VCaP (cell line): ENCODE measurements around the gene CSNK2A3.

Source experiments
- H3K27ac ChIP-seq: fragments of 450-650 bp; 2 replicates; pipeline ENCODE4 v1.5.1; 2017
- TF ChIP-seq, protein P1 (sequence below): fragments of 450-650 bp; conservative IDR thresholded peaks from 2 replicates; pipeline ENCODE4 v1.5.1; 2017; ENCODE audit warnings: mild to moderate bottlenecking, moderate library complexity

The CSNK2A3 gene

DNA sequence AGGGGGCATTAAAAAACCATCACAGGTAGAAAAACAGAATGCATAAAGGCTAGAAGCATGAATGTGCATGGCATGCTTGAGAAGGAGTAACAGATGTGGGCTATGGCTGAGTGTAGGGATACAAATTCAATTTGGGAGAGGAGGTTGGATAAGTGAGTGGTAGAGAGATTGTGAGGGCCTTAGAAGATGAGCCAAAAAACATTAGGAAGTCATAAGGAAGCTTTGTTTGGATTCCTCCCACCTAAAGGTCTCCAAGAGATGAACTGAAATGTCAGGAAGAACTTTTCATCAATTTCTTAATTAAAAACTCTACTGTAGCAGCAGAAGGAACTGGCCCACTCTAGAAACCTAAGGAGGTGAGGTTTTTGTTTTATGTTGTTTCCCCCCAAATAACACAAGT lies 41.2 kb upstream of the CSNK2A3 start:
- no peak overlapping the region for H3K27ac ChIP-seq
- TF ChIP-seq, protein P1, sequence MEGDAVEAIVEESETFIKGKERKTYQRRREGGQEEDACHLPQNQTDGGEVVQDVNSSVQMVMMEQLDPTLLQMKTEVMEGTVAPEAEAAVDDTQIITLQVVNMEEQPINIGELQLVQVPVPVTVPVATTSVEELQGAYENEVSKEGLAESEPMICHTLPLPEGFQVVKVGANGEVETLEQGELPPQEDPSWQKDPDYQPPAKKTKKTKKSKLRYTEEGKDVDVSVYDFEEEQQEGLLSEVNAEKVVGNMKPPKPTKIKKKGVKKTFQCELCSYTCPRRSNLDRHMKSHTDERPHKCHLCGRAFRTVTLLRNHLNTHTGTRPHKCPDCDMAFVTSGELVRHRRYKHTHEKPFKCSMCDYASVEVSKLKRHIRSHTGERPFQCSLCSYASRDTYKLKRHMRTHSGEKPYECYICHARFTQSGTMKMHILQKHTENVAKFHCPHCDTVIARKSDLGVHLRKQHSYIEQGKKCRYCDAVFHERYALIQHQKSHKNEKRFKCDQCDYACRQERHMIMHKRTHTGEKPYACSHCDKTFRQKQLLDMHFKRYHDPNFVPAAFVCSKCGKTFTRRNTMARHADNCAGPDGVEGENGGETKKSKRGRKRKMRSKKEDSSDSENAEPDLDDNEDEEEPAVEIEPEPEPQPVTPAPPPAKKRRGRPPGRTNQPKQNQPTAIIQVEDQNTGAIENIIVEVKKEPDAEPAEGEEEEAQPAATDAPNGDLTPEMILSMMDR = no peak

DNA sequence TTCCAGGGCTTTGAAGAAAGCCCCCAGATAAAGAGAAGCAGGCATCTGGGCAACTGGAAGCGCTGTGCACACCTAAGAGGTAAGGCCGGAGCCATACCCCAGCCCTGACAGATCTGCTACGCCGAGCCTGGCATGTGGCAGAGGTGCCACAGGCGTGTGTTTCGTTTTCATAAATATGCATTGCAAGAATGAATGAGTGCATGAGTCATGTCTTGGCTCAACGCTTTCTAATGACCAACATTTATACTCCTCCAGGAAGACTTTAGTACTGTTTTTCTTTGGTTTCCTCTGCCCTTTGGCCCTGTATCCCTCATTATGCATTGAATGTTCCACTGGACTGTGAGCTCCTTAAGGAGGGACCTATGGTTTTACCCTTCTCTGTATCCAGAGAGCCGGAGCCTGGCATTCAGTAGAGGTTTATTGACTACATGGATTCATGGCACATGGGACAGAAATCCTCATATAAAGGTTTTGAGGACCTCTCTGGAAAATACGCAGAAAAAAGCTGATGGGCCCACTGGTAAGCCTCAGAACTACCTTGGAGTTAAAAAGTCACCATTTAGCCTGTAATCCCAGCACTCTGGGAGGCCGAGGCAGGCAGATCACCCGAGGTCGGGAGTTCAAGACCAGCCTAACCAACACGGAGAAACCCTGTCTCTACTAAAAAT lies 38.9 kb upstream of the CSNK2A3 start:
- H3K27ac ChIP-seq = no peak overlapping the region
- TF ChIP-seq, protein P1 = no peak

DNA sequence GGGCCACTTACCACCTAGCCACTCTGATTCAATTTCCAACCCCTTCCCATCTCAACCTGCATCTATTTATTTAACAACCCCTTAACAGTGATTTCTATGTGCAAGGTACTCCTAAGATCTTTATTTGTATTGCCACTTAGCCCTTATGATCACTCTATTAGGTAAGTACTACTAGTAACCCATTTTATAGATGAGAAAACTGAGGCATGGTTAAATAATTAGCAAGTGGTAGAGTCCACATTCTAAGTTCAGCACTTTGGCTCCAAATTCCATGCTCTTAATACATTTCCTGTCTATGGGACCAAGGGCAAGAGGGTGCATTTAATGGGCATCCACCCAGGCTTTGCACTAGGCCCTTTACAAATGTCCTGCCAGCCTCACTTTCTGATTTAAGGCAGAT lies 38.1 kb upstream of the CSNK2A3 start:
- H3K27ac ChIP-seq = no peak overlapping the region
- TF ChIP-seq, protein P1 = no peak

DNA sequence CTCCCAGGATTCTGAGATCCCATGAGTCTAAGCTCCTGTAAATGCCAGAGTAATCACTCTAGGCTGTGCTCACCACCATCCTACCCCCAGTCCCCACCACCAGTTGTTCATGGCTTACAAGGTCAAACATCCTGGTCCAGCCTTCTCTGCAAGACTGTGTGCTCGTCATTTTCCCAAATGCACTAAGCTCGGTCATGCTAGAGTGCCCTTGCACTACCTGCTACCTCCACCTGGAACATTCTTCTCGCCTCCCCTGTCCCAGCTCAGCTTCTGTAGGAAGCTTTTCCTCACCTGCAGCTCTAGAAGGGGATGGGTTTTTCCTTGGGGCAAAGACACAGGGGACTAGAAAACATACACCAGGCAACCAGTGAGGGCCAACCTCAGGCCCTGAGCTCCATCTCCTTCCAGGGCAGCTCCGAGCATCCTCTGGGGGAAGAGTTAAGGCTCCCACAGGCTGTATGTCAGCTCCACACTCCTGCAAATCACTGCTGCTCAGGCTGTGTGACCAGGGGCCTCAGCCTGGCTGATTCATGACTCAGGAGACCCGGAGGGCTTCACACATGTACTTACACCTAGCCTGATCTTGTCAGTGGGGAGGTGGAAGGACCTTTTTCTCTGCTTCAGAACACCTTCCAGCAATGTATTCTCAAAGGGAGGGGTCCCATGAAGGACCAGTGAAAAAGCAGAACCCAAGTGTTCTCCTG lies 37.2 kb upstream of the CSNK2A3 start:
- TF ChIP-seq, protein P1 = no peak
- no peak overlapping the region for H3K27ac ChIP-seq

DNA sequence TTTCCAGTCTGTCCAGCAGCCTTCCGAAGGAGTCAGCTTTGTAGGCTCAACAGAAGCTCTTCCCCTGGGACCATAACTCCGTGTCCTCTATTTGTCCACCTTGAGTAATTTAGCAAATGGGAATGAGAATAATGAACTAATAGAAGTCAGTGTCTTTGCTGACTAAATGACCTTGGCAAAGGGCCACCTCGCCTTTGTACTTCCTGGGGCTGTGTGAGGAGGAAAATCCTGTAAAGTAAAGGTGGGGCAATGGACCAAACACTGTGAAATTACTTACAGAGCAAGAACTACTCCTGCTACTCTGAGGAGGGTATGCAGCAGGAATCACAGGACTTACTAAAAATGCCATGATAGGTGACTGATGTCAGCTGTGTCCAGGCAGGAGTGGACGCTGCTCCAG lies 36.2 kb upstream of the CSNK2A3 start:
- H3K27ac ChIP-seq = no peak overlapping the region
- TF ChIP-seq, protein P1 = no peak

DNA sequence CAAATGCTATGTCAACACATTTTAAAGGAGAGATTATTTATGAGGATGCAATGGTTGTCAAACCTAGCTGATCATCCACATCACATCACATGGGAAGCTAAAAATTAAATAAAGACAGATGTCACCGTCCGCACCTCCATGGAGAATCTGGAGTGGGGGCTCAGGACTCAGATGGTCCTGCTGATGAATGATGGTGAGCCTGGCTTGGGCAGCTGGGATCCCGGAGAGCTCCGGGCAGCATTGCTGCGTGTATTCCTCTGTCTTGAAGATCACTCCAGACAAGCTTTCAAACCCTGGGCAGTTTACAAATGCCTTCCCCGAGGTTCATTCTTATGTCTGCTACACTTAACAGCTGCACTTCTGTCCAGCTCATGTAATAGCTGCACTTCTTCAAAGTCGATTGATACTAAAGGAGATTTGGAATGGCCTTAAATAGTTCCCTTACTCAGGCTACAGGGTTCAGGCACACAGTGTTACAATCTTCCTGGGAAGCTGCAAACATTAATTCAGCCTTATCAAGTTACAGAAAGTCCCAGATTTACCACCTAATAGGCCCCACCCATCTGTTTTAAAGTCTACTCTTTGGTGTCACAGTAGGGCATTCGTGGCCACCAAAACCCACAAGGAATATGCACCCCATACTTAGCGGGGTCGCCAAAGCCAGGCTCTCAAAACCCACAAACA lies 34.7 kb upstream of the CSNK2A3 start:
- no peak overlapping the region for H3K27ac ChIP-seq
- TF ChIP-seq, protein P1 = no peak

DNA sequence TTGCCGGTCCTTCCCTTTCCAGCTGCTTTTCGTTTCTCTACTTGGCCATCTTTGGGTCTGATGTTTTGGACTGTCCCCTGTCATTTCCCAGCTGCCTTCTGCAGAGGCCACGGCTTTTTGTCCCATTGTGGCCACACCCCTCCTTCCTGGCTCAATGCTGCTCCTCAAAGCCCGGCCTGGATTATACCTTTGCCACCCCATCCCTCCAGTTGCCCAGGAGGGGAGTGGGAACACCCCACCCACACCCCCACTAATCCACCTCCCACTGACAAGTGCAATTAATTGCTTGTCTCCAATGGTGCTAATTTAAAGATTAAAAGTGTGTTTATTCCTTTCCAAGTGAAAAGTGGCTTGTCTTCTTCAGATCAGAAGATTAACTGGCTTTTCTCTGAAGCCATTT lies 34.2 kb upstream of the CSNK2A3 start:
- H3K27ac ChIP-seq = no peak overlapping the region
- TF ChIP-seq, protein P1 = no peak
